ENCODE data around the gene SLC35A3.

- TF ChIP-seq CTCF (optimal IDR thresholded peaks at IDR 0.05 in 1 of 3, IDR thresholded peaks at IDR 0.05 in 1 of 3, conservative IDR thresholded peaks at IDR 0.05 in 1 of 3; ENCODE audit: extremely low read depth in 1 of 3, insufficient read depth in 2 of 3, low read length in 3 of 3) = no peak
- no peak for TF ChIP-seq EZH2 (IDR thresholded peaks at IDR 0.05; ENCODE audit: low read length)
Measured at GRCh38 chr1:100073531-100073930, 103.7 kb downstream of the SLC35A3 start.

Measured in keratinocyte (primary cell).